GM12891 (cell line): ENCODE results near the gene TENM3.

Source experiments
- DNase-seq: peaks from one replicate; pipeline ENCODE4 v3.0.0; 2011; ENCODE audit warnings: low spot score; ENCODE audit not compliant: insufficient read length
- FAIRE-seq: peaks from 2 replicates; lab custom pipeline; 2011; peaks lifted over from hg19 to GRCh38; lab: Jason Lieb, UNC
- PAX5 ChIP-seq: IDR thresholded peaks from 2 replicates; pipeline ENCODE4 v1.6.1; 2011; ENCODE audit warnings: low read length, moderate library complexity, mild to moderate bottlenecking; ENCODE audit not compliant: insufficient read depth, severe bottlenecking
- POLR2A ChIP-seq: IDR thresholded peaks from 2 replicates; pipeline ENCODE4 v1.6.1; 2011; ENCODE audit warnings: low read depth, low read length, control low read depth
- POLR2AphosphoS5 ChIP-seq: IDR thresholded peaks from 2 replicates; pipeline ENCODE4 v1.6.1; 2011; ENCODE audit warnings: low read depth, low read length, control low read depth
- POU2F2 ChIP-seq: IDR thresholded peaks from 2 replicates; pipeline ENCODE4 v1.6.1; 2011; ENCODE audit warnings: low read depth, mild to moderate bottlenecking, control low read depth, low read length, moderate library complexity
- SPI1 ChIP-seq: IDR thresholded peaks from 2 replicates; pipeline ENCODE4 v1.6.1; 2011; ENCODE audit warnings: low read depth, low read length, control low read depth
- TAF1 ChIP-seq: IDR thresholded peaks from 2 replicates; pipeline ENCODE4 v1.6.1; 2011; ENCODE audit warnings: low read depth, low read length, control low read depth

Gene TENM3

GRCh38 chr4:182532441-182532840 is 289.2 kb downstream of the TENM3 start:
- FAIRE-seq (no peak), DNase-seq (no peak)
- TF ChIP-seq POLR2AphosphoS5 (no peak), POLR2A (no peak), SPI1 (no peak)

GRCh38 chr4:182533964-182534363 is 290.8 kb downstream of the TENM3 start:
- no peak for FAIRE-seq
- no peak for DNase-seq
- TF ChIP-seq SPI1 = no peak
- no peak for TF ChIP-seq PAX5
- no peak for TF ChIP-seq POLR2A
- TF ChIP-seq TAF1 = no peak

- FAIRE-seq (no peak), DNase-seq (no peak)
- no peak for TF ChIP-seq POLR2AphosphoS5
- TF ChIP-seq POU2F2 = no peak
- TF ChIP-seq SPI1 = no peak
- TF ChIP-seq TAF1 = no peak
- TF ChIP-seq POLR2A = no peak
- TF ChIP-seq PAX5 = no peak
Observed at GRCh38 chr4:182536221-182536811, 293.1 kb downstream of the TENM3 start.

GRCh38 chr4:182537031-182537795 is 294.0 kb downstream of the TENM3 start:
- FAIRE-seq = no peak
- DNase-seq = no peak
- TF ChIP-seq POU2F2 = no peak
- no peak for TF ChIP-seq PAX5
- TF ChIP-seq TAF1 = no peak
- TF ChIP-seq SPI1 = no peak
- TF ChIP-seq POLR2AphosphoS5 = no peak

GRCh38 chr4:182538031-182538430 is 294.8 kb downstream of the TENM3 start:
- FAIRE-seq (no peak), DNase-seq (no peak)
- TF ChIP-seq POLR2A = no peak
- no peak for TF ChIP-seq POU2F2
- no peak for TF ChIP-seq PAX5
- no peak for TF ChIP-seq SPI1

- FAIRE-seq (no peak), DNase-seq (no peak)
- no peak for TF ChIP-seq POLR2A
- no peak for TF ChIP-seq SPI1
- TF ChIP-seq POLR2AphosphoS5 = no peak
Observed at GRCh38 chr4:182540496-182540895, 297.3 kb downstream of the TENM3 start.

GRCh38 chr4:182547435-182547834 is 304.2 kb downstream of the TENM3 start:
- FAIRE-seq (no peak), DNase-seq (no peak)
- no peak for TF ChIP-seq SPI1
- no peak for TF ChIP-seq PAX5
- no peak for TF ChIP-seq POLR2AphosphoS5
- TF ChIP-seq POLR2A = no peak
- no peak for TF ChIP-seq POU2F2
- no peak for TF ChIP-seq TAF1

GRCh38 chr4:182548156-182548555 is 305.0 kb downstream of the TENM3 start:
- DNase-seq (no peak), FAIRE-seq (no peak)
- TF ChIP-seq SPI1 (no peak), POLR2AphosphoS5 (no peak), PAX5 (no peak), POU2F2 (no peak), POLR2A (no peak), TAF1 (no peak)

- no peak for FAIRE-seq
- TF ChIP-seq POLR2AphosphoS5 = no peak
- DNase-seq = no peak
Observed at GRCh38 chr4:182549356-182549755, 306.2 kb downstream of the TENM3 start.

- DNase-seq = no peak
- no peak for FAIRE-seq
- TF ChIP-seq POLR2AphosphoS5 = no peak
- no peak for TF ChIP-seq SPI1
- no peak for TF ChIP-seq TAF1
- no peak for TF ChIP-seq POU2F2
- TF ChIP-seq POLR2A = no peak
- TF ChIP-seq PAX5 = no peak
Observed at GRCh38 chr4:182552948-182553347, 309.7 kb downstream of the TENM3 start.
